ENCODE data around the gene AIPL1.

DNA sequence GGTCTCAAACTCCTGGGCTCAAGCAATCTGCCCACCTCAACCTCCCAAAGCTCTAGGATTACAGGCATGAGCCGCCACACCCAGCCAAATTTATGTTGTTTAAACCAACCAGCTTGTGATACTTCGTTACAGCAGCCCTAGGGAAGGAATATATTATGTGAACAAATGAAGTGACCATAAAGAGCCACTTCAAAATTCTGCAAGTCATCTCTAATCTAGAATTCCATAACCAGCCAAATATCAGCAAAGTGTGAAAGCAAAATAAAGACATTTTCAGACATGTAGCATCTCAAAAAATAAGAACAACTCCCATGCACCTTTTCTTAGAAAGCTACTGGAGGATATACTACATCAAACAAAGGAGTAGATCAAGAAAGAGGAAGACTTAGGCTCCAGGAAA lies 36.0 kb downstream of the AIPL1 start:
- TF ChIP-seq, protein P1, sequence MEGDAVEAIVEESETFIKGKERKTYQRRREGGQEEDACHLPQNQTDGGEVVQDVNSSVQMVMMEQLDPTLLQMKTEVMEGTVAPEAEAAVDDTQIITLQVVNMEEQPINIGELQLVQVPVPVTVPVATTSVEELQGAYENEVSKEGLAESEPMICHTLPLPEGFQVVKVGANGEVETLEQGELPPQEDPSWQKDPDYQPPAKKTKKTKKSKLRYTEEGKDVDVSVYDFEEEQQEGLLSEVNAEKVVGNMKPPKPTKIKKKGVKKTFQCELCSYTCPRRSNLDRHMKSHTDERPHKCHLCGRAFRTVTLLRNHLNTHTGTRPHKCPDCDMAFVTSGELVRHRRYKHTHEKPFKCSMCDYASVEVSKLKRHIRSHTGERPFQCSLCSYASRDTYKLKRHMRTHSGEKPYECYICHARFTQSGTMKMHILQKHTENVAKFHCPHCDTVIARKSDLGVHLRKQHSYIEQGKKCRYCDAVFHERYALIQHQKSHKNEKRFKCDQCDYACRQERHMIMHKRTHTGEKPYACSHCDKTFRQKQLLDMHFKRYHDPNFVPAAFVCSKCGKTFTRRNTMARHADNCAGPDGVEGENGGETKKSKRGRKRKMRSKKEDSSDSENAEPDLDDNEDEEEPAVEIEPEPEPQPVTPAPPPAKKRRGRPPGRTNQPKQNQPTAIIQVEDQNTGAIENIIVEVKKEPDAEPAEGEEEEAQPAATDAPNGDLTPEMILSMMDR (IDR thresholded peaks at IDR 0.05) = no peak
- TF ChIP-seq EZH2 (IDR thresholded peaks at IDR 0.05; ENCODE audit: borderline replicate concordance, insufficient read depth, low read depth, low read length, poor library complexity, severe bottlenecking) = no peak
